SKM-1 (cell line): ENCODE results near the gene PARD3.

ENCODE experiments used
- DNase-seq: peaks from one replicate; lab custom pipeline; 2025; ENCODE audit not compliant: unreplicated experiment; lab: John Stamatoyannopoulos, UW

The PARD3 gene

DNA sequence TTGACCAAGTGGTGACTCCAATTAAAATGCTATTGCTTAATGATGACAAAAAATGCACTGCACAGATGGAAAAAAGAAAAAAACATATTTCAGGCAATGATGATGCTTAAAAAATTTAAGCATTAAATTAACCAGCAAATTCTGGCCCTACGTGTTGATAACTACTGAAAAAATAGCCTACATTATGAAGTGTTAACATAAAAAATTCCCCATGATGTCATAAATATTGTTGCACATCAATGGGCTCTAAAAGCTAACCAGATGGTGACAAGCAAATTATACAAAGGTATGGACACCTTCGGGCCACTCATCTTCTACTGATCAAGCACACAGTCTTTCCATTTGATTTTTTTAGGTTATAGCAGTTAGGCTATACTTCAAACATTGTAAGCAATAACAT is 267.4 kb downstream of the PARD3 start:
- no peak for DNase-seq

DNA sequence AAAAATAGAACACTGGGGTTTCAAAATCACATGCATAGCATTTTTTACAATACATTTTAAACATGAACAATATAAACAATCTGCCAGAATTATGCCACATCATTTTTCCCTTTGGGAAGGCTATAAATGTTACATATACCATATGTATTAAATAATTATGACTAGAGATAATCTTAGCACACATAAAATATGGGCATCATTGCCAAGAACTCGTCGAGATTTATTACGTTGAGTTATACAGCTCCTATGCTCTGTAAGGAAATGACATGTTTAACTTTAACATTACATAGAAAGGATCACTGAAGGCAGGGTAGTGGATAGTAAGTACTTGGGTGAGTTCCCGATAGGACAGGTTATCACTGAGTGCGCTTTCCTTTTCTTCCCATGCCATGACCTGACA is 267.8 kb downstream of the PARD3 start:
- no peak for DNase-seq

GRCh38 chr10:34544400-34544799 is 270.7 kb downstream of the PARD3 start:
- no peak for DNase-seq

DNA sequence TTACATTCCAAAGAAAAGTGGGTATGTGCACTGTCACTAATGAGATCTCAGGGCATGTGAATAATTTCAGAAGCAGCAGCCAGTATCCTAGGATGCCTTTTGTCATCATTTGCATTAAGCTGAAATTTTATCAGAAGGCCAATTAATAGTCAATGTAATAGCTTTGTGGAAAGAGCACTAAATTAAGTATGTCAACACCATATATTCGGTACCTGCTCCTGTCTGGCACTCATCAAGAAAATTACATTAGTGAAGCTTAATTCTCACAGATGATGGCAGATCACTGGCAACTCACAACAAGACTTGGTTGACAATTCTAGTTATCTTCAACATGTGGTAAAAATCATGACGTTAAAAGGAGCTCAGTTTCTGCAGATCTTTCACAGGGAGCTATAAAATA is 271.4 kb downstream of the PARD3 start:
- no peak for DNase-seq

- DNase-seq = no peak
Observed at GRCh38 chr10:34540492-34540891, 274.6 kb downstream of the PARD3 start.

DNA sequence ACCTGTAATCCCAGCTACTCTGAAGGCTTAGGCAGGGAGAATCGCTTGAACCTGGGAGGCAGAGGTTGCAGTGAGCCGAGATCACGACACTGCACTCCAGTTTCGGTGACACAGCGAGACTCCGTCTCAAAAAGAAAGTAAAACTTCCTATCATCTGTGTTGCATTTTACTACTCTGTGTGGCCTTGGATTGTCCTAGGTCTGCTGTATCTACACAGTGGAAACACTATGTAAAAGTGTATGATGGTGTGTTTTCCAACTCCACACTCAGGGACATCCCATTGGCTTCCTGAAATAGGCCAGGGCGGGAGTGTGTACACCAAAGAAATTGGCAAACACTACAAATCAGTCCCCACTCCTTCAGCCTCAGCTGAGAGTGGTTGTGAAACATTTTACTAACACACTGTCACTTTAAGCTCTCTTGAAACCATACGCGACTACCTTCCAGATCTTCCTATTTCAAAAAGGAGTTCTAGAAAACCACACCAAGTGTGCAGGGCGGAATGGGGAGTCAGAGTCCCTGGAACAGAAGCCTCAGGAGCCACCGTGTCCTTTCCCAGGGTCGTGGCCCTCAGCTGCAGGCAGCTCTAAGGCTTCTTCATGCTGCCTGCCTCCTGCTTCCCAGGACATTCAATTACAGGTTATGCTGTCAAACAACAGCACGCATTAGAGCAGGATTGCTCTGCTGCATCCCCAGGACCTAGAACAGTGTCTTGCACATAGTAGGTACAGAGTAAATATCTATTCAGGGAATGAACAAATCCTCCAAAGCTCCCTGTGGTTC is 275.4 kb downstream of the PARD3 start:
- no peak for DNase-seq

DNA sequence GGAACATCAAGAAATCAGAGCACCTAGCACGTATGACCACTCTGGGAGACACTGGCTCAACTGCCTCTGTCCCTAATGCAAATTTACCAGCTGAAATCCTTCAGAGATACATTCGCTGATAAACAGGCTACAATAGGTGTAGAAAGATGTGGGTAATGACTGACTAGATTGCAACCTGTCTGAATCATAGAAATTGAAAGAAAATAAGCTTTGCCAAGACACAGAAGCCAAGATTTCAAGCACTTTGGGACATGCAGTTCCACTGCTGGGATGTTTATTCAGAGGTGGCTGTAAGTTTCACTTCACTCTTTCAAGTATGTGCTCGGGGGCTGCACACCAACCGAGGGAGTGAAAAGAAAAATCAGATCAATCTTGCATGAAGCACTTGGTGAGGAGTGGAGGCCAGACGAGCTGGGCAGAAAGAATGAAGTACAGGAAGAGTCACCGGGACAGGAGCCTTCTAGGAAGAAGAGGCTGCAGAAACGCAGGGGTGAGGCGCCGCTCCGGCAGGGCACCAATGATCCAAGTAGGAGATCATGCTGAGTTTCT is 276.7 kb downstream of the PARD3 start:
- DNase-seq = no peak

DNA sequence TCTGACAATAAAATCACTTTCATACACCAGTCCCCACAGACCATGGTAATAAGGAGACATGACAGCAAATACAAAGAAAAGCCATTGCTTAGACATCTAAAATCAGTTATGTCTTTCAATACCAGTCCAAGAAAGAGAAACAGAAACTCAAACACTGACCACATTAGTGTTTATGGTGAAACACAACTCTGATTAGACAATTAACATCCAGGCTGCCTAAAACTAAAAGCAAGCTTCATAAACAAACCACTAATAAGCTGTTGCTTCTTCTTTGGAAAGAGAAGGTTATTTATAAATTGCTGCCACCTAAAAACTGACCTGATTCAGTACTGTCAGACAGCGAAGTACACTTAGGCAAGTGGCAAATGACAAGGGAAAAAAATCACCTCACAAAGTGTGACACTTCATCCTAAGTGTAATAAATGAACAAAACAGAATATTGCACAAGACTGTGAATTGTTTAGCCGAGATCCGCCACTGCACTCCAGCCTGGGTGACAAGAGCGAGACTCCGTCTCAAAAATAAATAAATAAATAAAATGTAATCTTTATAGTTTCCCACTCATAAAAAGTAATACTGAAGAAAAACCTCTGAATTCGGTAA is 277.4 kb downstream of the PARD3 start:
- no peak for DNase-seq

GRCh38 chr10:34535872-34536271 is 279.2 kb downstream of the PARD3 start:
- no peak for DNase-seq

DNA sequence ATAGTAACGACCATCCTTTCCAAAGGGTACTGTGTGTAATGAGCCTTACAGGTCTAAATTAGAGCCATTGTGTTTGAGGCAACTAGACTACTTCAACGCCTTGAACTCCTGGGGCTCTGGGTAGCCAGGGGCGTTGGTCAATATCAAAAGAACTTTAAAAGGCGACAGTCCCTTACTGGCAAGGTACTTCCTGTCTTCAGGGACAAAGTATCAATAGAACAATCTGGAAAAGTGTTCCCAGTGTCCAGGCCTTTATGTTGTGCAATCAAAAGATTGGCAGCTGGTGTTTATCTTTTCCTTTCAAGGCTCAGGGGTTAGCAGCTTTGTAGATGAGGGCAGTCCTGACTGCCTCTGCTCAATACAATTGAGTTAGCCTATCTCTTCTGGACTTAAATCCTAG is 284.3 kb downstream of the PARD3 start:
- DNase-seq = no peak

- no peak for DNase-seq
Observed at GRCh38 chr10:34528320-34528719, 286.8 kb downstream of the PARD3 start.

DNA sequence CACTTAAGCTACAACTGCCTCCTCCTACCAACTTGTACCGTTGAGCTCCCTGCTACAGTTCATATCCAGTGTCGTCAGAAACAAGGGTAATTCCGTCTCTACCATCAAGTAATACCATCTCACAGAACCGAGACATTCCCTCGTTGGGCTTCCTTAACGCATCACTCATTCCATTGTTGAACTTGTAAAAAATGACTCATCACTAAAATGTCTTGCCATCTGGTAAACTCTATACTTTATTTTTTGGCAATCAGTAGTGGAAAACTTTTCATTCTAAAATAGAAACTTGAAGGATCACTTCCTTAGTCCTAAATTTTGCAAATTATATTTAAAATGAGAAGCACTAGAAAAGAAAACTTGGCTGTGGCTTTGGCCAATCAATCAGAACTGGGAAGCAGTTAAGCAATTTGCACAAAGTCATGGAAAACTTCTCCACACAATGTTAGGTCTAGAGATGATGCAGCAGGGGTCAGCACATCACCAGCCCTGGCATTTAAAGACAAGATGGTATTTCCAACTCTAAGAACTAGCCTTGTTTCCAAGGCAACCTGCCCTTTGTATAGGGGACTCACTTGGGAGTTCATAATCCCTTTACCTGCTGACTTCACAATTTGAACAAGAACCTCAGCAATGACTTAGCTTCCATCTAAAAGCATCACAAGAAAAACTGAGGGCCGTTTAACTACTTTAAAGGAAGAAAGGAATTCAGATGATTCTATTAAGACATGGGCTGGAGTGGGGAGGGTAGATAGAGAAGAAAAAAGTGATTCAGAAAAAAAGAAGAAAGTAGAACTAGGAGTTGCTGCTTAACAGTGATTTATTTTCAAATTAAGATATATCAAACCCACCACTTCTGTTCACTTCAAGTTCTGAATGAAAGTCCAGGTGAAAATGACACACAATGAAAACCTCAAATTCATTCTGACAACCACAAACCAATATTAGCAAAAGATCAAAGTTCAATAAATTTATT is 288.1 kb downstream of the PARD3 start:
- DNase-seq = no peak

GRCh38 chr10:34526186-34526585 is 288.9 kb downstream of the PARD3 start:
- no peak for DNase-seq

- no peak for DNase-seq
Observed at GRCh38 chr10:34524369-34525091, 290.6 kb downstream of the PARD3 start.

DNA sequence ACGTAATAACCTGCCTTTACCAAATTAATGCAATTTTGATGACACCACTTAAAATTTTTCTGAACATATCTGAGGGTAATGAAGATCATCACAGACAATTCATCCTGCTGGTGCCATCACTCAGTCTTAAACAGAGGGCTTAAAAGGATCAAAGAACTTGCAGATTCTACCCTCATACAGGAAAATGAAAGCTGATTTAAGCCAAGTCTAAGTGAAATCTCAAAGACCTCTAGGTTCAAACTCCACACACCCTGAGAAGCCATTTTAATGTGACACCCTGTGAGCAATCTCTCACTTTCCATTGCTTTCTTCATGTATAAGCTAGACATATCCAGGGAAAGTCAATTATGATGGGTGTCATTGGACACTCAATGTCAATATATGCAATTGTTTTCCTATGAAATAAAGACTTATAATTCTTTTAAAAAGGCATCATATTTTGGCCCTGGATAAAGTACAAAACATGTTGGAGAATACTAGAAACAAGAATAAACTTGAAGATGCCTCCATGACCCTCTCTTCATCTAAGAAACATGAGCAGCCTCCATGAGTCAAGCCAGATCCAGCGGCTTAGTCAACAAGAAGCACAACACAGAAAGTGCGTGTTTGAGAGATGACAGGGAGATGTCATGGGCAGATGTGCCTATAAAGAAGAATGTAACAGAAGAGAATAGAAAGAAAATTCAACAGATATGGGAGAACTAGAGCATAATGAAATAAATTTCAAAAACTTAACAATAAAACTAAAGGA is 291.9 kb downstream of the PARD3 start:
- DNase-seq = no peak

DNA sequence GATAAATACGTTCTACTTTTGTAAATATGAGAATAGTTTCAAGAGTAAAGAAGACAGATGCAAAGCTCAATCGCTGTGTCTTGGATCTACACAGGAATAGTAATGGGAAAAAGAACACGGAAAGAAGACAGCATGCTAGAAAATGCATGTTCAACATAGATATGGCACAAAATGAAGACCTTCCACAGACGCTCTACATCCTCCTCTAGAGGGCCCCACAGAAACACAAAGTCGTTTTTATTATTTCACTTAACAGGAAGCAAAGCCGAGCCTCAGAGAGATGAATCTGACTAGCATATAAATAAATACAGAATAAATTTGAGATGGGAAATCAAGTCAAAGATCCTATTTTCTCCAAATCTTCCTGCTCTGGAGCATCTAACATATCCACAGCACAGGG is 292.6 kb downstream of the PARD3 start:
- DNase-seq = no peak

GRCh38 chr10:34520510-34520909 is 294.6 kb downstream of the PARD3 start:
- no peak for DNase-seq

DNA sequence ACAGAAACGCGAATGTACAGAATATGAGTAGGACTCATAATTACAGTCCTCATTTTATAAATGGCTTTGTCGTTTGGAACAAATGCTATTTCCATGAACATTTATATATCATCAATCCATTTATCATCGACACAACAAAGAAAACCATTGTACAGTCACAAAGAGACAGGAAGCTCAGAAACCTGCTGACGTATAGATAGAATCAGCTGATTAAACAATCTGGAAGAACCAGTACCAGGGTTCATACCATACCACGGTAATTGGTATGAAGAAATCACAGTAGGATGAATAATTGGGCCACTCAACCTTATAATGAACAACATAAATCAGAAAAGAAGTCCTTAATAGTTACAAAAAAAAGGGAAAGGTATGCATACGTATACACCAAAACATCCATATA is 295.0 kb downstream of the PARD3 start:
- DNase-seq = no peak

DNA sequence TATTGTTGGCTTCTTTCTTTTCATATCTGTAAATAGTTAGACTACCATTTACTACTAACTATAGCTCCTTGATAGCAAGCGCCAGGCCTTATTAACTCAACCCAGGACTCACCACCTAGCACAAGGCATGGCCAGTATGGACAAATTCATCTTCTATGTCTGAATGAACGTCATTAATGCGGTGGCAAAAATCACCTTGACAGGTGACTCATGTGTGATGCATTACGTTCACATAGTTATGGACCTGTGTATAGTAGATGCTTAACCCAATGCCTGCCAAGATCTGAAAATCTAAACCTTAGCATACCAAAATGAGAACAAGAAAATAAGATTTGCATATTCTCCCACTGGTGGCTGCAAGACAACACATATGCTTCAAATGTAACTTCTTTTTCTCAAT is 300.8 kb downstream of the PARD3 start:
- DNase-seq = no peak

- no peak for DNase-seq
Observed at GRCh38 chr10:34513636-34514035, 301.5 kb downstream of the PARD3 start.
